Measurements from ENCODE around the gene POP4.

Gene POP4

DNA sequence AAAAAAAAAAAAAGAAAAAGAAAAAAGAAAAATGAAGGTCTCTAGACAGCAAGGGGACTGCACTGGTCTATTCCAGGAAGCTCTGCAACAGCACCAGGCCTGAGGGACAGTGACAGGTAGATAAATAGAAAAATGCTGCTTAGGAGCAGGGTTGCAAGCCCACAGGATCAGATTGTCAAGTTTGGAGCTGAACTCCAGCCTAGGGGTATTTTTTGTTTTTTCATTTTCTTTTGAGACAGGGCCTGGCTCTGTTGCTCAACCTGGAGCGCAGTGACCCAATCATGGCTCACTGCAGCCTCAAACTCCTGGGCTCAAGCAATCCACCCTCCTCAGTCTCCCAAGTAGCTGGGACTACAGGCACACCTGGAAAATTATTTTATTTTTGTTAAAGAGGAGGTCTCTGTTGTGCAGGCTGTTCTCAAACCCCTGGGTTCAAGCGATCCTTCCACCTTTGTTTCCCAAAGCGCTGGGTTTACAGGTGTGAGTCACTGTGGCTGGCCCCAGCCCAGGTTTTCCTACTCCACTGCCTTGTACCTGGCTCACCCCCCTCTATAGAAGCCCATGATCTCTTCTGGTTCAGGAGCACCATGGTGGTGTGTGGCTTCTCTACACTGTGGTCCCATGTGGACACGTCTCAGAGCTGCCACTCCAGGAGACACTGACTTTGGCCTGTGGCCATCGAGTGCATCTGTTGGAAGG is 23.9 kb downstream of the POP4 start:
- no peaks in the 10 kb centered on the region for H3K9me3 ChIP-seq (ENCODE audit: low read length)
- H3F3A ChIP-seq (ENCODE audit: insufficient read depth, low read length), result no peaks in the 10 kb centered on the region
- H3K27me3 ChIP-seq (ENCODE audit: insufficient read depth, low read length), result no peaks in the 10 kb centered on the region; the same call in 1 of the 2 replicates
- TF ChIP-seq, protein P1, sequence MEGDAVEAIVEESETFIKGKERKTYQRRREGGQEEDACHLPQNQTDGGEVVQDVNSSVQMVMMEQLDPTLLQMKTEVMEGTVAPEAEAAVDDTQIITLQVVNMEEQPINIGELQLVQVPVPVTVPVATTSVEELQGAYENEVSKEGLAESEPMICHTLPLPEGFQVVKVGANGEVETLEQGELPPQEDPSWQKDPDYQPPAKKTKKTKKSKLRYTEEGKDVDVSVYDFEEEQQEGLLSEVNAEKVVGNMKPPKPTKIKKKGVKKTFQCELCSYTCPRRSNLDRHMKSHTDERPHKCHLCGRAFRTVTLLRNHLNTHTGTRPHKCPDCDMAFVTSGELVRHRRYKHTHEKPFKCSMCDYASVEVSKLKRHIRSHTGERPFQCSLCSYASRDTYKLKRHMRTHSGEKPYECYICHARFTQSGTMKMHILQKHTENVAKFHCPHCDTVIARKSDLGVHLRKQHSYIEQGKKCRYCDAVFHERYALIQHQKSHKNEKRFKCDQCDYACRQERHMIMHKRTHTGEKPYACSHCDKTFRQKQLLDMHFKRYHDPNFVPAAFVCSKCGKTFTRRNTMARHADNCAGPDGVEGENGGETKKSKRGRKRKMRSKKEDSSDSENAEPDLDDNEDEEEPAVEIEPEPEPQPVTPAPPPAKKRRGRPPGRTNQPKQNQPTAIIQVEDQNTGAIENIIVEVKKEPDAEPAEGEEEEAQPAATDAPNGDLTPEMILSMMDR (IDR thresholded peaks at IDR 0.05; ENCODE audit: low read length), result no peak
- TF ChIP-seq EZH2 (IDR thresholded peaks at IDR 0.05; ENCODE audit: borderline replicate concordance, low read length), result no peak
- H3K79me2 ChIP-seq (ENCODE audit: insufficient read depth, low read length), result no peaks in the 10 kb centered on the region
- no peaks in the 10 kb centered on the region for H3K9me2 ChIP-seq (ENCODE audit: low read depth, low read length)
- H4K20me1 ChIP-seq (ENCODE audit: insufficient read depth, low read length), result no peaks in the 10 kb centered on the region
- no peaks in the 10 kb centered on the region for H3K36me3 ChIP-seq (ENCODE audit: insufficient read depth, low read length)
- no peak overlapping the region for H3K9ac ChIP-seq (ENCODE audit: low read length)
- peaks cover 7% of the 10 kb centered on the region for H3K4me1 ChIP-seq (ENCODE audit: insufficient read depth, low read length, severe bottlenecking)
- H3K27ac ChIP-seq (ENCODE audit: low read depth, low read length, poor library complexity, severe bottlenecking), result no peak overlapping the region
- no peak overlapping the region for H3K4me3 ChIP-seq (ENCODE audit: low read depth, low read length, poor library complexity, severe bottlenecking)
- no peak overlapping the region for H2AFZ ChIP-seq (ENCODE audit: low read length)
- no peak overlapping the region for H3K4me2 ChIP-seq (ENCODE audit: low read length)

DNA sequence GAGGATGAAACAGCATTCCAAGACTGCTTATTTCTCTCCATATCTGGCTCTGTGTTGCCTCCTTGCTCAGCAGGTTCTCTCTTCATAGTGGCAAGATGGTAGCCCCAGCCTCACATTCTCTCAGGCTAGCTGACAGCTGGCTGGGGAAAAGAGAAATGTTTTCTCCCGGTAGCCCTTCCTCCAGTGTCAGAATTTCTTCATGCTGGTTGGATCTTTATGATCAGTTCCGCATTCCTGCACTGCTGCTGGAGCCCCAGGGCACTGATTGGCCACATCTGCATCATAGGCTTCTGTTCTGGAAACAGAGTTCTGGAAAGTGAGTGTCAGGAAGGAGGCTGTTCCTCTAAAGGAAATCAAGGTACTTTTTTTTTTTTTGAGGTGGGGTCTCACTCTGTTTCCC is 24.6 kb downstream of the POP4 start:
- no peak overlapping the region for H3K27ac ChIP-seq (ENCODE audit: low read depth, low read length, poor library complexity, severe bottlenecking)
- TF ChIP-seq, protein P1 (IDR thresholded peaks at IDR 0.05; ENCODE audit: low read length), result no peak
- TF ChIP-seq EZH2 (IDR thresholded peaks at IDR 0.05; ENCODE audit: borderline replicate concordance, low read length), result no peak
- no peak overlapping the region for H3K4me2 ChIP-seq (ENCODE audit: low read length)
- H3F3A ChIP-seq (ENCODE audit: insufficient read depth, low read length), result no peaks in the 10 kb centered on the region
- H3K4me1 ChIP-seq (ENCODE audit: insufficient read depth, low read length, severe bottlenecking), result peaks cover 7% of the 10 kb centered on the region
- no peaks in the 10 kb centered on the region for H3K9me2 ChIP-seq (ENCODE audit: low read depth, low read length)
- H3K9ac ChIP-seq (ENCODE audit: low read length), result no peak overlapping the region
- no peaks in the 10 kb centered on the region for H3K36me3 ChIP-seq (ENCODE audit: insufficient read depth, low read length)
- H3K4me3 ChIP-seq (ENCODE audit: low read depth, low read length, poor library complexity, severe bottlenecking), result no peak overlapping the region
- H3K79me2 ChIP-seq (ENCODE audit: insufficient read depth, low read length), result no peaks in the 10 kb centered on the region
- no peak overlapping the region for H2AFZ ChIP-seq (ENCODE audit: low read length)
- no peaks in the 10 kb centered on the region for H4K20me1 ChIP-seq (ENCODE audit: insufficient read depth, low read length)
- no peaks in the 10 kb centered on the region for H3K9me3 ChIP-seq (ENCODE audit: low read length)
- no peaks in the 10 kb centered on the region; the same call in 1 of the 2 replicates for H3K27me3 ChIP-seq (ENCODE audit: insufficient read depth, low read length)

DNA sequence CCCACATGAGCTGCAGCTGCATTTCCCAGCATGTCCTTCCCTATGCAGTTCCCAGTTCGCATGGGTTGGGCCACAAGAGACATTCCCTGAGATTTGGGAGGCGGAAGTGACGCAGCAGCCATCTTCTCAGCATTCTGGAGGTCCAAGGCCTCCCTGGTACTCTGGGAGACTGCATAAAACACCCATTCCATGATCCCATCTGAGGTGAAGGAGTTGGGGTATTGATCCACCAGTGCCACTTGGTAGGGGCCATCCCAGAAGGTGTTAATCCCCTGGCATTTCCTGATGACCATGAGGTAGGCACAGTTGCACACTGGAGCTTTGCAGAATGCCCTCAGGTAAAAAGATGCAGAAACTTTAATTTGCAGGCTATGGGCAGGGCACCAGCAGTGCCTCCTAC is 25.4 kb downstream of the POP4 start:
- Histone ChIP-seq H4K20me1 (ENCODE audit: insufficient read depth, low read length) (no peaks in the 10 kb centered on the region), H3K36me3 (ENCODE audit: insufficient read depth, low read length) (no peaks in the 10 kb centered on the region), H3K9me3 (ENCODE audit: low read length) (no peaks in the 10 kb centered on the region), H3K4me2 (ENCODE audit: low read length) (no peak overlapping the region), H3K27ac (ENCODE audit: low read depth, low read length, poor library complexity, severe bottlenecking) (no peak overlapping the region), H3K79me2 (ENCODE audit: insufficient read depth, low read length) (no peaks in the 10 kb centered on the region), H3K9me2 (ENCODE audit: low read depth, low read length) (no peaks in the 10 kb centered on the region), H2AFZ (ENCODE audit: low read length) (no peak overlapping the region), H3K27me3 (ENCODE audit: insufficient read depth, low read length) (no peaks in the 10 kb centered on the region; the same call in 1 of the 2 replicates), H3F3A (ENCODE audit: insufficient read depth, low read length) (no peaks in the 10 kb centered on the region), H3K4me1 (ENCODE audit: insufficient read depth, low read length, severe bottlenecking) (peaks cover 7% of the 10 kb centered on the region), H3K4me3 (ENCODE audit: low read depth, low read length, poor library complexity, severe bottlenecking) (no peak overlapping the region), H3K9ac (ENCODE audit: low read length) (no peak overlapping the region)
- no peak for TF ChIP-seq EZH2 (IDR thresholded peaks at IDR 0.05; ENCODE audit: borderline replicate concordance, low read length)

DNA sequence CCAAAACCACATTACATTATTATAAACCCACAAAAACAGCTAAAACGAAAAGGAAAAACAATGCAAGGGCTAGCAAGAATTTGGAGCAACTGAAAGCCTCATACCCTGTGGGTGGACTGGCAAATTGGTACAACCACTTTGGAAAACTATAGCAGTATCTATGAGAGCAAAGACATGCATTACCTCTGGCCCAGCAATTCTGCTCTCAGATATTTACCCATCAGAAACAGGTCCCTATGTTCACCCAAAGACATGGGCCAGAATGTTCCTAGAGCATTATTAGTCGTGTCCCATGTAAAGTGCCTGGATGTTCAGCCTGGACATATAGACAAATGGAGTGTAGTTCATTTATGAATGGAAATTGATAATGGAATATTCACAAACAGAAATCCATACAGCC is 27.9 kb downstream of the POP4 start:
- Histone ChIP-seq H3K79me2 (ENCODE audit: insufficient read depth, low read length) (no peaks in the 10 kb centered on the region), H3K4me1 (ENCODE audit: insufficient read depth, low read length, severe bottlenecking) (peaks cover 7% of the 10 kb centered on the region), H3F3A (ENCODE audit: insufficient read depth, low read length) (no peaks in the 10 kb centered on the region), H3K4me3 (ENCODE audit: low read depth, low read length, poor library complexity, severe bottlenecking) (no peak overlapping the region), H3K9me2 (ENCODE audit: low read depth, low read length) (no peaks in the 10 kb centered on the region), H3K27me3 (ENCODE audit: insufficient read depth, low read length) (no peaks in the 10 kb centered on the region), H3K9me3 (ENCODE audit: low read length) (no peaks in the 10 kb centered on the region), H2AFZ (ENCODE audit: low read length) (no peak overlapping the region), H3K4me2 (ENCODE audit: low read length) (no peak overlapping the region), H3K9ac (ENCODE audit: low read length) (no peak overlapping the region), H3K27ac (ENCODE audit: low read depth, low read length, poor library complexity, severe bottlenecking) (no peak overlapping the region), H4K20me1 (ENCODE audit: insufficient read depth, low read length) (no peaks in the 10 kb centered on the region), H3K36me3 (ENCODE audit: insufficient read depth, low read length) (no peaks in the 10 kb centered on the region)
- TF ChIP-seq EZH2 (IDR thresholded peaks at IDR 0.05; ENCODE audit: borderline replicate concordance, low read length), result no peak
- TF ChIP-seq, protein P1 (IDR thresholded peaks at IDR 0.05; ENCODE audit: low read length), result no peak
